A375 (cell line): ENCODE measurements around the gene ZIC5. TPM values are rescaled to one million over a fixed set of nuclear protein-coding genes. Genes with fewer than 3 reads are reported as not detected.

ENCODE experiments used
- total RNA-seq: library from RNA; depleted of rRNA; stranded (reverse); fragments of >200 nt; shearing (Covaris generic); gene quantifications from 2 replicates; pipeline ENCODE4 v1.2.3, GENCODE V29; 2014; rRNA removed

The ZIC5 gene
- 0.05 and 0.08 TPM in 2 replicates for total RNA-seq

GRCh38 chr13:99971576-99972189 is at the start of gene ZIC5:
Gene ZIC5, minus strand, starts transcription at chr13:99971767. Its CDS starts 164 bp downstream, at chr13:99971603.

DNA sequence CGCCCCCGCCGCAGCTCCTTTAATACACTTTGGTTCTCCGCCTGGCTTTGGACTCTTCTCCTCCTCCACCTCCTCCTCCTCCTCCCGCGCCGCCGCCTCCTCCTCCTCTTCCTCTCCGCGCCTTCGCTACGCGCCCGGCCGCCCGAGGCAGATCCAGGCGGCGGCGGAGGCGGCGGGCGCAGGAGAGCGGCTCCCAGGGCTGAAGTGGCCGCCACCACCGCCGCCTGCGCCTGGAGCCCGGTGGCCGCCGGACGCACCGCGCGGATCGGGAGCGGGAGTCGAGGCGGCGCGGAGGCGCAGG is 10.1 kb upstream of the ZIC5 start, which contains the start of gene ZIC2:
Gene ZIC2, plus strand, starts transcription at position 50 of the 301 bp plus-strand sequence. CDS start 281 bp downstream, outside the sequence.

Other genes starting within 250 kb of the ZIC5 start
- gene ZIC2, start 10.0 kb upstream of the ZIC5 start, total RNA-seq, result 3.0 and 4.5 TPM in 2 replicates
- gene PCCA, start 117.3 kb upstream of the ZIC5 start, total RNA-seq, result 14.1 and 17.0 TPM in 2 replicates